GM21526 (cell line): ENCODE measurements around the gene USP19.

Source experiments
- ATAC-seq: cut with Tn5 transposase; IDR thresholded peaks from one replicate; pipeline ENCODE4 v1.9.1; 2021; ENCODE audit warnings: moderate library complexity; ENCODE audit not compliant: unreplicated experiment, low FRiP score

Gene USP19

GRCh38 chr3:49120438-49121131 is at the start of gene USP19:
Gene USP19, minus strand, starts transcription at chr3:49120823. Its CDS starts 1,678 bp downstream, at chr3:49119145.
- ATAC-seq, result peak; percentile 78

GRCh38 chr3:49166752-49167556 is 46.3 kb upstream of the USP19 start:
- ATAC-seq, result no peak

GRCh38 chr3:49165771-49166751 is 45.4 kb upstream of the USP19 start, which contains the start of gene CCDC71:
Gene CCDC71, minus strand, starts transcription at chr3:49166331. Its CDS starts 2,123 bp downstream, at chr3:49164208.
- peak; percentile 52 for ATAC-seq

GRCh38 chr3:49164983-49165720 is 44.5 kb upstream of the USP19 start:
- ATAC-seq, result no peak

- ATAC-seq, result no peak
These were observed 43.0 kb upstream of the USP19 start for GRCh38 chr3:49163609-49164008.

- ATAC-seq, result no peak
These were observed 42.3 kb upstream of the USP19 start for GRCh38 chr3:49162751-49163419.

- ATAC-seq, result no peak
These were observed 41.3 kb upstream of the USP19 start for GRCh38 chr3:49161808-49162530.

GRCh38 chr3:49161197-49161596 is 40.6 kb upstream of the USP19 start:
- no peak for ATAC-seq

GRCh38 chr3:49158792-49159191 is 38.2 kb upstream of the USP19 start:
- ATAC-seq, result no peak

GRCh38 chr3:49158103-49158709 is 37.6 kb upstream of the USP19 start:
- ATAC-seq, result no peak

- ATAC-seq, result no peak
These were observed 36.7 kb upstream of the USP19 start for GRCh38 chr3:49157289-49157688.

GRCh38 chr3:49153349-49153912 is 32.8 kb upstream of the USP19 start:
- ATAC-seq, result no peak

GRCh38 chr3:49151610-49152009 is 31.0 kb upstream of the USP19 start:
- no peak for ATAC-seq

- ATAC-seq, result no peak
These were observed 27.5 kb upstream of the USP19 start for GRCh38 chr3:49148159-49148558.

GRCh38 chr3:49140080-49140479 is 19.5 kb upstream of the USP19 start:
- no peak for ATAC-seq

- no peak for ATAC-seq
These were observed 14.9 kb upstream of the USP19 start for GRCh38 chr3:49135499-49135898.

- no peak for ATAC-seq
These were observed 14.0 kb upstream of the USP19 start for GRCh38 chr3:49134471-49135265.
